Esophagus squamous epithelium (tissue), 5 donors: Measurements from ENCODE around the gene PPFIBP1. TPM values are rescaled to one million over a fixed set of nuclear protein-coding genes. Genes with fewer than 3 reads are reported as not detected.
A peak's percentile ranks its signal among the peaks of the same experiment; 100 is the strongest.
"Not testable (repeated sequence)": the region's sequence is repeated elsewhere in the genome, so short reads cannot be mapped to it uniquely, and the experiment has no call there.

Experiments used
- DNase-seq: peaks from one replicate; lab custom pipeline; 2025; lab: John Stamatoyannopoulos, UW
- H3K27ac ChIP-seq, 4 donors: fragments of 200-600 bp; sonication (generic); one replicate each; pipeline ENCODE4 v1.5.1; 2016 to 2019; ENCODE audit warnings: mild to moderate bottlenecking in 1 of 4
- H3K27me3 ChIP-seq, 4 donors: fragments of 200-600 bp; sonication (generic); 1 replicate in 3 of 4; 2 replicates in 1 of 4; pipeline versions ENCODE4 v1.5.1 to v1.6.0; 2017 to 2021; ENCODE audit warnings: antibody characterized with exemption in 1 of 4
- H3K36me3 ChIP-seq, 3 donors: fragments of 200-600 bp; sonication (generic); one replicate each; pipeline ENCODE4 v1.5.1; 2016 to 2019
- H3K4me1 ChIP-seq, 3 donors: fragments of 200-600 bp; sonication (generic); one replicate each; pipeline ENCODE4 v1.5.1; 2017 to 2019
- H3K4me3 ChIP-seq, 4 donors: fragments of 200-600 bp; sonication (generic); 1 replicate in 3 of 4; 2 replicates in 1 of 4; pipeline ENCODE4 v1.5.1; 2016 to 2019; ENCODE audit warnings: mild to moderate bottlenecking in 2 of 4, moderate library complexity in 1 of 4
- H3K9me3 ChIP-seq, 3 donors: fragments of 200-600 bp; sonication (generic); one replicate each; pipeline ENCODE4 v1.5.1; 2016 to 2019
- POLR2A ChIP-seq, 4 donors: fragments of 450-650 bp; IDR thresholded peaks; one replicate each; pipeline ENCODE4 v1.6.1; 2017; ENCODE audit warnings: antibody characterized with exemption in 4 of 4, mild to moderate bottlenecking in 4 of 4, moderate library complexity in 3 of 4
- WGBS, 2 donors: methylation state at CpG; one replicate each; pipeline ENCODE4 v1.1.5; 2018; 5-methylcytosine and 5-hydroxymethylcytosine counted together
- intact Hi-C: fragments of 100-400 bp; cut with DNase I; formaldehyde crosslinking; loops from one replicate; pipeline ENCODE4 v1.15.0; 2022
- total RNA-seq, 4 donors: library from RNA; depleted of rRNA; stranded (reverse); fragments of >200 nt; gene quantifications; one replicate each; pipeline ENCODE4 v1.1.0, GENCODE V29; 2016
- TF ChIP-seq, protein P1 (sequence below), 6 experiments: fragments of 450-650 bp in 4 of 6; fragments of 200-600 bp in 2 of 6; sonication (generic) in 2 of 6; IDR thresholded peaks; one replicate each; pipeline ENCODE4 v1.5.1; 2016 to 2019; ENCODE audit warnings: antibody characterized with exemption in 6 of 6, mild to moderate bottlenecking in 4 of 6, moderate library complexity in 4 of 6
- donor health status: DM: yes; HTN: yes; CAD: no.

The PPFIBP1 gene
- total RNA-seq, 4 donors from 2014 or later, result 41.9 to 62.6 (median 46.7) TPM

- Histone ChIP-seq H3K4me3 (no peak overlapping the region), H3K36me3 (no peaks in the 10 kb centered on the region), H3K9me3 (no peaks in the 10 kb centered on the region), H3K27ac (peak overlapping the region; percentile 70 to 84 (median 78)), H3K27me3 (no peaks in the 10 kb centered on the region), H3K4me1 (peaks cover 14 to 73% (median 42%) of the 10 kb centered on the region in 3 donors)
- no peak for TF ChIP-seq POLR2A (IDR thresholded peaks at IDR 0.05)
- TF ChIP-seq, protein P1, sequence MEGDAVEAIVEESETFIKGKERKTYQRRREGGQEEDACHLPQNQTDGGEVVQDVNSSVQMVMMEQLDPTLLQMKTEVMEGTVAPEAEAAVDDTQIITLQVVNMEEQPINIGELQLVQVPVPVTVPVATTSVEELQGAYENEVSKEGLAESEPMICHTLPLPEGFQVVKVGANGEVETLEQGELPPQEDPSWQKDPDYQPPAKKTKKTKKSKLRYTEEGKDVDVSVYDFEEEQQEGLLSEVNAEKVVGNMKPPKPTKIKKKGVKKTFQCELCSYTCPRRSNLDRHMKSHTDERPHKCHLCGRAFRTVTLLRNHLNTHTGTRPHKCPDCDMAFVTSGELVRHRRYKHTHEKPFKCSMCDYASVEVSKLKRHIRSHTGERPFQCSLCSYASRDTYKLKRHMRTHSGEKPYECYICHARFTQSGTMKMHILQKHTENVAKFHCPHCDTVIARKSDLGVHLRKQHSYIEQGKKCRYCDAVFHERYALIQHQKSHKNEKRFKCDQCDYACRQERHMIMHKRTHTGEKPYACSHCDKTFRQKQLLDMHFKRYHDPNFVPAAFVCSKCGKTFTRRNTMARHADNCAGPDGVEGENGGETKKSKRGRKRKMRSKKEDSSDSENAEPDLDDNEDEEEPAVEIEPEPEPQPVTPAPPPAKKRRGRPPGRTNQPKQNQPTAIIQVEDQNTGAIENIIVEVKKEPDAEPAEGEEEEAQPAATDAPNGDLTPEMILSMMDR (IDR thresholded peaks at IDR 0.05), result no peak
- 38 to 44% methylated on average over 4 of the region's 4 CpGs for WGBS, 2 donors
- no peak for DNase-seq
- intact Hi-C loops, result no loop called here
Observed at GRCh38 chr12:27593266-27593665, 69.3 kb downstream of the PPFIBP1 start.

GRCh38 chr12:27595231-27595642, 71.2 kb downstream of the PPFIBP1 start:
- peak overlapping the region in 3 of 4 donors; percentile 39 to 54 (median 42) for H3K27ac ChIP-seq
- intact Hi-C loops, result no loop called here
- peaks cover 5 to 62% (median 34%) of the 10 kb centered on the region in 3 donors for H3K4me1 ChIP-seq
- no peak overlapping the region for H3K4me3 ChIP-seq
- no peak for TF ChIP-seq POLR2A (IDR thresholded peaks at IDR 0.05)
- TF ChIP-seq, protein P1 (IDR thresholded peaks at IDR 0.05), result no peak
- no peaks in the 10 kb centered on the region for H3K36me3 ChIP-seq
- H3K9me3 ChIP-seq, result no peaks in the 10 kb centered on the region
- no peak for DNase-seq
- H3K27me3 ChIP-seq, result no peaks in the 10 kb centered on the region
- WGBS, 2 donors, result 56 to 66% methylated on average over 12 to 13 of the region's 16 CpGs

GRCh38 chr12:27598866-27599265, 74.9 kb downstream of the PPFIBP1 start:
- DNase-seq, H3K4me3 ChIP-seq, H3K27me3 ChIP-seq, H3K36me3 ChIP-seq, H3K27ac ChIP-seq, H3K9me3 ChIP-seq, intact Hi-C loops: not testable (repeated sequence)
- peaks cover 0 to 26% (median 3%) of the 10 kb centered on the region in 3 donors for H3K4me1 ChIP-seq
- 14 to 24% methylated on average over 1 of the region's 1 CpG for WGBS, 2 donors

DNA sequence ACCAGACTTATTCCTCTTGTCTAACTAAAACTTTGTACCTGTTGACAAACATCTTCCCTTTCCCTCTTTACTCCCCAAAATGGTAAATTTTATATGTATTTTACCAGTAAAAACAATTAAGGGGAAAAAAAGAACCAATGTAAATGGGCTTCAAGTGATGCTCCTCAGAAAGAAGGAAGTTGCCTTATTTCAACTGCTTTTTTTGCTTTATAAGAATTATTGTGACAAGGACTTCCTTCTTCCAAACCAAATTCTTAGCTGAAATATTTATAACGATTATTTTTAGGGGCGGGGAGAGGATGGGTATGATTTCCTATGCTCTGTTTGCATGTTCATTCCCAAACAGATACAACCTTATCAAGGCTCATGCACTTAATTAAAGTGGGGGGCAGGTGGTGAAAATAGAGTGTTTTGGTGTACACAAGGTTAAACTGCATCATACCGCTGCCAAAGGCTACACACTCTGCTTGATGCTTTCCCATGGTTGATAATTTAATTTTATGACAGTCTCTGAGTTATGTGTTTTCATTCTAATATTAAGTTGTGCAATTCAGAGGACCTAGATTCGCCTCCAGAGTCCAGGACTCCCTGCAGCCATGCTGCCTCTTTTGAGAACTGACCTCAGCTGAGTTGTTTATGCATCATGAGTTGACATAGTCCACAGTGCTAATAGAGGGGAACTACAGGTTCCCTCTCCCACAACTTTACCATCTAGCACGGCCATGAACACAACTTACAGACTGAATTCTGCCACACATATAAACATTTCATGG, 77.2 kb downstream of the PPFIBP1 start:
- H3K4me1 ChIP-seq, result not testable (repeated sequence)

DNA sequence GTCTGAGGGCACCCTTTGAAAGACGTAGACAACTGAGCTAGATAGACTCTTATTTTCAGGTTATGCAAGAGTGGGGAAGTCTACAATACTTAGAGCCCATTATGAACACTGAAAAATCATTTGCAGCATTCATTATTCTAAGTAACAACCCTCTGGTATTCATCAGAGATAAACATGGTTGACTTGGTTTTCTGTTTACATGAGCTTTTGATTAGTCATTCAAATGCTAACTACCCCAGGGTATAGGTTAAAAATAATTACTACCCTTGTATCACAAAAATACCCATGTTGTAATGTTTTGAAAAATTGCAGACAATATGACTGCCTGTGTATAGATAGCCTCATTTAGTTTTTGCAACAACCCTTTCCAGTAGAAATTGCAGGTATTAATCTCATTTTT, 78.5 kb downstream of the PPFIBP1 start:
- no peaks in the 10 kb centered on the region for H3K36me3 ChIP-seq
- no peak overlapping the region for H3K4me3 ChIP-seq
- no peak overlapping the region for H3K27ac ChIP-seq
- 89 to 93% methylated on average over 1 of the region's 1 CpG for WGBS, 2 donors
- TF ChIP-seq, protein P1 (IDR thresholded peaks at IDR 0.05), result no peak
- TF ChIP-seq POLR2A (IDR thresholded peaks at IDR 0.05), result no peak
- intact Hi-C loops, result no loop called here
- H3K27me3 ChIP-seq, result no peaks in the 10 kb centered on the region
- H3K9me3 ChIP-seq, result peaks cover 0 to 8% (median 0%) of the 10 kb centered on the region in 3 donors
- no peak for DNase-seq
- H3K4me1 ChIP-seq, result peaks cover 0 to 16% (median 3%) of the 10 kb centered on the region in 3 donors

More for the DNA sequence above, 77.2 kb downstream of the PPFIBP1 start:
- H3K36me3 ChIP-seq, H3K9me3 ChIP-seq, H3K27ac ChIP-seq, DNase-seq, intact Hi-C loops, H3K27me3 ChIP-seq, H3K4me3 ChIP-seq: not testable (repeated sequence)
- 55 to 73% methylated on average over 5 of the region's 5 CpGs for WGBS, 2 donors

- H3K9me3 ChIP-seq, result peaks cover 0 to 8% (median 0%) of the 10 kb centered on the region in 3 donors
- H3K4me3 ChIP-seq, result no peak overlapping the region
- H3K36me3 ChIP-seq, result no peaks in the 10 kb centered on the region
- H3K27me3 ChIP-seq, result no peaks in the 10 kb centered on the region
- DNase-seq, result no peak
- H3K27ac ChIP-seq, result no peak overlapping the region
- TF ChIP-seq, protein P1 (IDR thresholded peaks at IDR 0.05), result no peak
- TF ChIP-seq POLR2A (IDR thresholded peaks at IDR 0.05), result no peak
- intact Hi-C loops, result no loop called here
- WGBS, 2 donors, result 76 to 83% methylated on average over 3 of the region's 3 CpGs
- H3K4me1 ChIP-seq, result peaks cover 2 to 21% (median 4%) of the 10 kb centered on the region in 3 donors
Observed at GRCh38 chr12:27604431-27604830, 80.4 kb downstream of the PPFIBP1 start.
